GM18870 (cell line): Measurements from ENCODE around the gene USHBP1.
A peak's percentile ranks its signal among the peaks of the same experiment; 100 is the strongest.

ENCODE experiments used
- ATAC-seq: cut with Tn5 transposase; IDR thresholded peaks from one replicate; pipeline ENCODE4 v1.9.1; 2021; ENCODE audit warnings: moderate library complexity; ENCODE audit not compliant: unreplicated experiment

The USHBP1 gene

GRCh38 chr19:17242431-17243208 lies 21.9 kb downstream of the USHBP1 start:
- ATAC-seq, result no peak

GRCh38 chr19:17240826-17241399 lies 23.6 kb downstream of the USHBP1 start:
- no peak for ATAC-seq

GRCh38 chr19:17240062-17240752 lies 24.3 kb downstream of the USHBP1 start:
- no peak for ATAC-seq

GRCh38 chr19:17237747-17238706 lies 26.5 kb downstream of the USHBP1 start:
- no peak for ATAC-seq

- ATAC-seq, result no peak
Measured at GRCh38 chr19:17236811-17237543, 27.6 kb downstream of the USHBP1 start.

- no peak for ATAC-seq
Measured at GRCh38 chr19:17235971-17236777, 28.4 kb downstream of the USHBP1 start.

- ATAC-seq, result no peak
Measured at GRCh38 chr19:17235300-17235970, 29.1 kb downstream of the USHBP1 start.

GRCh38 chr19:17234911-17235299 lies 29.6 kb downstream of the USHBP1 start:
- no peak for ATAC-seq

GRCh38 chr19:17232258-17232657 lies 32.3 kb downstream of the USHBP1 start:
- no peak for ATAC-seq

GRCh38 chr19:17229890-17230289 lies 34.7 kb downstream of the USHBP1 start:
- ATAC-seq, result no peak

GRCh38 chr19:17227798-17228367 lies 36.7 kb downstream of the USHBP1 start:
- no peak for ATAC-seq

GRCh38 chr19:17226002-17226933 lies 38.3 kb downstream of the USHBP1 start, which contains the start of gene OCEL1:
Gene OCEL1, plus strand, starts transcription at chr19:17226226. Its CDS starts 22 bp downstream, at chr19:17226248.
- peak; percentile 79 for ATAC-seq

GRCh38 chr19:17225053-17225452 lies 39.5 kb downstream of the USHBP1 start:
- ATAC-seq, result no peak

- no peak for ATAC-seq
Measured at GRCh38 chr19:17220207-17220758, 44.3 kb downstream of the USHBP1 start.

GRCh38 chr19:17219286-17219685 lies 45.3 kb downstream of the USHBP1 start:
- ATAC-seq, result no peak

GRCh38 chr19:17216058-17216670 lies 48.4 kb downstream of the USHBP1 start:
- no peak for ATAC-seq
